Upper lobe of left lung (tissue), 4 donors: ENCODE measurements around the gene SLC9C1.

Experiments used
- EP300 ChIP-seq, 4 donors: sonication (generic); formaldehyde crosslinking; IDR thresholded peaks; one replicate each; pipeline ENCODE4 v1.5.1; 2017; ENCODE audit warnings: antibody characterized with exemption in 4 of 4, control low read depth in 2 of 4
- POLR2A ChIP-seq, 4 donors: fragments of 450-650 bp; IDR thresholded peaks; one replicate each; pipeline ENCODE4 v1.5.1; 2016 to 2017; ENCODE audit warnings: antibody characterized with exemption in 4 of 4, mild to moderate bottlenecking in 2 of 4
- POLR2AphosphoS5 ChIP-seq, 2 donors: sonication (generic); formaldehyde crosslinking; IDR thresholded peaks; one replicate each; pipeline ENCODE4 v1.5.1; 2017; ENCODE audit warnings: antibody characterized with exemption in 2 of 2
- TF ChIP-seq, protein P1 (sequence below), 6 experiments: fragments of 450-650 bp in 4 of 6; fragments of 200-600 bp in 2 of 6; sonication (generic) in 2 of 6; IDR thresholded peaks; one replicate each; pipeline ENCODE4 v1.5.1; 2016 to 2019; ENCODE audit warnings: antibody characterized with exemption in 6 of 6

DNA sequence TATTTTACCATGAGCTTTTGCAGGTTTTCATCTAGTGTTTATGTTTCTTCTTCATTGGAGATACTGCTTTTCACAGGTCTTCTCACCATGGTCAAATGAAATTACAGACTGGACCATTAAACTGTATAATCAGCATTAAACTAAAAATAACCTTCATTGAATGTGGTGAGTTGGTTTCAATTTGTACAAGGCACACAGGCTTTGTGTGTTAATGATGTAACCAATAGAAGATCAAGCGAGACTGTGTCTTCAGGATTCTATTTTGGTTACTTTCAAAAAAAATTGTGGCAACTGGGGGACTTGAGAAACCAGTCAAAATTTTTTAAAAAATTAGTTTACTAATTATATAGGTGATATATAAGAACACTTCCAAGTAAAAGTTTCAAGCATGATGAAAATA lies 106.7 kb downstream of the SLC9C1 start:
- TF ChIP-seq, protein P1, sequence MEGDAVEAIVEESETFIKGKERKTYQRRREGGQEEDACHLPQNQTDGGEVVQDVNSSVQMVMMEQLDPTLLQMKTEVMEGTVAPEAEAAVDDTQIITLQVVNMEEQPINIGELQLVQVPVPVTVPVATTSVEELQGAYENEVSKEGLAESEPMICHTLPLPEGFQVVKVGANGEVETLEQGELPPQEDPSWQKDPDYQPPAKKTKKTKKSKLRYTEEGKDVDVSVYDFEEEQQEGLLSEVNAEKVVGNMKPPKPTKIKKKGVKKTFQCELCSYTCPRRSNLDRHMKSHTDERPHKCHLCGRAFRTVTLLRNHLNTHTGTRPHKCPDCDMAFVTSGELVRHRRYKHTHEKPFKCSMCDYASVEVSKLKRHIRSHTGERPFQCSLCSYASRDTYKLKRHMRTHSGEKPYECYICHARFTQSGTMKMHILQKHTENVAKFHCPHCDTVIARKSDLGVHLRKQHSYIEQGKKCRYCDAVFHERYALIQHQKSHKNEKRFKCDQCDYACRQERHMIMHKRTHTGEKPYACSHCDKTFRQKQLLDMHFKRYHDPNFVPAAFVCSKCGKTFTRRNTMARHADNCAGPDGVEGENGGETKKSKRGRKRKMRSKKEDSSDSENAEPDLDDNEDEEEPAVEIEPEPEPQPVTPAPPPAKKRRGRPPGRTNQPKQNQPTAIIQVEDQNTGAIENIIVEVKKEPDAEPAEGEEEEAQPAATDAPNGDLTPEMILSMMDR (IDR thresholded peaks at IDR 0.05), result no peak
- no peak for TF ChIP-seq POLR2A (IDR thresholded peaks at IDR 0.05)
- TF ChIP-seq EP300 (IDR thresholded peaks at IDR 0.05), result no peak
- no peak for TF ChIP-seq POLR2AphosphoS5 (IDR thresholded peaks at IDR 0.05)
